IMR-90 (cell line): ENCODE data around the gene ATP6V1F. TPM values are rescaled to one million over a fixed set of nuclear protein-coding genes. Genes with fewer than 3 reads are reported as not detected.

Experiments
- ATAC-seq: fragments of 200-7000 bp; cut with Tn5 transposase; 2 replicates; pipeline ENCODE4 v1.9.1; 2020; ENCODE audit warnings: low read depth, mild to moderate bottlenecking, moderate library complexity
- BruUV-seq: library from RNA; stranded (reverse); fragments of 400-500 nt; replicated peaks from 2 replicates; lab custom pipeline; 2021; lab: Mats Ljungman, UMichigan
- CTCF ChIA-PET: fragments of 300-600 bp; formaldehyde crosslinking; extraction: SDS; loops from one replicate; lab custom pipeline; 2021; ENCODE audit warnings: antibody characterized with exemption; lab: Yijun Ruan, JAX
- POLR2A ChIA-PET: fragments of 300-600 bp; sonication (Branson Sonifier 250); formaldehyde crosslinking; loops from one replicate; lab custom pipeline; 2022; ENCODE audit warnings: antibody characterized with exemption; ENCODE audit not compliant: unreplicated experiment; lab: Charles Lee
- DNase-seq: peaks from one replicate; pipeline ENCODE4 v3.0.0; 2013
- H2AFZ ChIP-seq: replicated peaks from 2 replicates; pipeline ENCODE3; 2013; ENCODE audit warnings: low read length, mild to moderate bottlenecking; ENCODE audit not compliant: poor library complexity
- H2AK5ac ChIP-seq: 2 replicates; pipeline ENCODE4 v1.6.1; 2013; ENCODE audit warnings: low read depth, low read length, inconsistent platforms
- H2AK9ac ChIP-seq: replicated peaks from 2 replicates; pipeline ENCODE3; 2013; ENCODE audit warnings: mild to moderate bottlenecking, low read depth, low read length, moderate library complexity; ENCODE audit not compliant: poor library complexity
- H2BK120ac ChIP-seq: 2 replicates; pipeline ENCODE4 v1.6.1; 2013; ENCODE audit warnings: low read depth, low read length, inconsistent platforms
- H2BK15ac ChIP-seq: 3 replicates; pipeline ENCODE4 v1.6.1; 2013; ENCODE audit warnings: low read depth, low read length, inconsistent platforms
- H2BK20ac ChIP-seq: 2 replicates; pipeline ENCODE4 v1.6.1; 2013; ENCODE audit warnings: low read depth, mild to moderate bottlenecking, inconsistent platforms, low read length, moderate library complexity
- H2BK5ac ChIP-seq: 2 replicates; pipeline ENCODE4 v1.6.1; 2013; ENCODE audit warnings: mild to moderate bottlenecking, low read depth, low read length, inconsistent platforms; ENCODE audit not compliant: poor library complexity, severe bottlenecking
- H3K14ac ChIP-seq: replicated peaks from 2 replicates; pipeline ENCODE4 v1.6.1; 2013; ENCODE audit warnings: low read depth, low read length, inconsistent platforms
- H3K18ac ChIP-seq: 2 replicates; pipeline ENCODE4 v1.6.1; 2013; ENCODE audit warnings: low read depth, low read length, control low read depth
- H3K23ac ChIP-seq: 2 replicates; pipeline ENCODE4 v1.6.1; 2013; ENCODE audit warnings: low read depth, low read length, inconsistent platforms
- H3K27ac ChIP-seq: 2 replicates; pipeline ENCODE4 v1.5.1; 2013; ENCODE audit warnings: mild to moderate bottlenecking, control low read depth, low read length; ENCODE audit not compliant: insufficient read depth
- H3K27me3 ChIP-seq: 2 replicates; pipeline ENCODE4 v1.6.1; 2013; ENCODE audit warnings: low read length; ENCODE audit not compliant: control insufficient read depth, insufficient read depth
- H3K36me3 ChIP-seq: 2 replicates; pipeline ENCODE4 v1.6.1; 2013; ENCODE audit warnings: low read length, mixed read lengths; ENCODE audit not compliant: control insufficient read depth, insufficient read depth
- H3K4ac ChIP-seq: 2 replicates; pipeline ENCODE4 v1.6.1; 2013; ENCODE audit warnings: low read depth, low read length, inconsistent platforms
- H3K4me1 ChIP-seq: 2 replicates; pipeline ENCODE4 v1.6.1; 2013; ENCODE audit warnings: low read length, mixed read lengths; ENCODE audit not compliant: control insufficient read depth, insufficient read depth
- H3K4me2 ChIP-seq: 2 replicates; pipeline ENCODE4 v1.6.1; 2013; ENCODE audit warnings: low read depth, mild to moderate bottlenecking, control low read depth, low read length, moderate library complexity
- H3K4me3 ChIP-seq: 2 replicates; pipeline ENCODE4 v1.5.1; 2013; ENCODE audit warnings: low read depth, mild to moderate bottlenecking, control low read depth, low read length, moderate library complexity; ENCODE audit not compliant: insufficient read depth
- H3K56ac ChIP-seq: 2 replicates; pipeline ENCODE4 v1.6.1; 2013; ENCODE audit warnings: low read length, inconsistent platforms; ENCODE audit not compliant: insufficient read depth; ENCODE audit errors: extremely low read depth
- H3K79me1 ChIP-seq, 2 experiments: 2 replicates each; pipeline ENCODE4 v1.6.1; 2013; ENCODE audit warnings: low read length in 2 of 2, inconsistent platforms in 1 of 2, low read depth in 1 of 2
- H3K9ac ChIP-seq: 2 replicates; pipeline ENCODE4 v1.6.1; 2013; ENCODE audit warnings: low read depth, low read length, control low read depth
- H3K9me1 ChIP-seq: 2 replicates; pipeline ENCODE4 v1.6.1; 2013; ENCODE audit warnings: low read length, inconsistent platforms; ENCODE audit not compliant: insufficient read depth
- H3K9me3 ChIP-seq: 2 replicates; pipeline ENCODE4 v1.6.1; 2013; ENCODE audit warnings: low read length; ENCODE audit not compliant: control insufficient read depth, insufficient read depth
- H4K20me1 ChIP-seq: 2 replicates; pipeline ENCODE4 v1.6.1; 2013; ENCODE audit warnings: low read length, inconsistent platforms; ENCODE audit not compliant: insufficient read depth
- H4K5ac ChIP-seq: 2 replicates; pipeline ENCODE4 v1.6.1; 2013; ENCODE audit warnings: mild to moderate bottlenecking, low read depth, low read length, control low read depth
- H4K8ac ChIP-seq, 2 experiments: 2 replicates each; pipeline ENCODE4 v1.6.1; 2013; ENCODE audit warnings: low read depth in 2 of 2, low read length in 2 of 2, control low read depth in 1 of 2, inconsistent platforms in 1 of 2
- H4K91ac ChIP-seq: 2 replicates; pipeline ENCODE4 v1.6.1; 2013; ENCODE audit warnings: low read depth, low read length, inconsistent platforms; ENCODE audit not compliant: insufficient read depth
- BHLHE40 ChIP-seq: fragments of 150-350 bp; IDR thresholded peaks from 2 replicates; pipeline ENCODE4 v1.6.1; 2016; ENCODE audit warnings: mild to moderate bottlenecking, low read depth, low read length
- CEBPB ChIP-seq: IDR thresholded peaks from 2 replicates; pipeline ENCODE4 v1.6.1; 2012; ENCODE audit warnings: low read depth, low read length, improper control_type of control experiment
- CHD1 ChIP-seq: IDR thresholded peaks from 2 replicates; pipeline ENCODE4 v1.6.1; 2012; ENCODE audit warnings: low read depth, low read length, improper control_type of control experiment
- CTCF ChIP-seq: conservative IDR thresholded peaks from 2 replicates; pipeline ENCODE4 v1.5.1; 2012; ENCODE audit warnings: mild to moderate bottlenecking, low read depth, low read length, improper control_type of control experiment
- ELK1 ChIP-seq: fragments of 150-350 bp; IDR thresholded peaks from 2 replicates; pipeline ENCODE4 v1.6.1; 2016; ENCODE audit warnings: low read depth, mild to moderate bottlenecking, low read length, moderate library complexity, borderline replicate concordance
- FOS ChIP-seq: fragments of 150-350 bp; IDR thresholded peaks from 2 replicates; pipeline ENCODE4 v1.6.1; 2016; ENCODE audit warnings: low read depth, low read length
- MAFK ChIP-seq: IDR thresholded peaks from 2 replicates; pipeline ENCODE4 v1.6.1; 2012; ENCODE audit warnings: low read depth, low read length, improper control_type of control experiment
- MAZ ChIP-seq: IDR thresholded peaks from 2 replicates; pipeline ENCODE4 v1.6.1; 2012; ENCODE audit warnings: low read depth, mild to moderate bottlenecking, low read length, improper control_type of control experiment, moderate library complexity, borderline replicate concordance
- MXI1 ChIP-seq: IDR thresholded peaks from 2 replicates; pipeline ENCODE4 v1.6.1; 2012; ENCODE audit warnings: low read depth, mild to moderate bottlenecking, low read length, moderate library complexity, borderline replicate concordance
- NFE2L2 ChIP-seq: fragments of 150-350 bp; IDR thresholded peaks from 2 replicates; pipeline ENCODE4 v1.6.1; 2016; ENCODE audit warnings: low read depth, mild to moderate bottlenecking, low read length
- POLR2A ChIP-seq: IDR thresholded peaks from 2 replicates; pipeline ENCODE4 v1.6.1; 2012; ENCODE audit warnings: mild to moderate bottlenecking, low read depth, low read length
- RAD21 ChIP-seq: IDR thresholded peaks from 2 replicates; pipeline ENCODE4 v1.6.1; 2012; ENCODE audit warnings: low read length, improper control_type of control experiment
- RCOR1 ChIP-seq: IDR thresholded peaks from 2 replicates; pipeline ENCODE4 v1.6.1; 2012; ENCODE audit warnings: mild to moderate bottlenecking, low read length, improper control_type of control experiment; ENCODE audit not compliant: insufficient replicate concordance
- RFX5 ChIP-seq: IDR thresholded peaks from 2 replicates; pipeline ENCODE4 v1.8.0; 2012; ENCODE audit warnings: low read depth, mild to moderate bottlenecking, low read length, moderate library complexity
- SMC3 ChIP-seq: fragments of 150-350 bp; IDR thresholded peaks from 2 replicates; pipeline ENCODE4 v1.6.1; 2016; ENCODE audit warnings: low read depth, mild to moderate bottlenecking, antibody characterized with exemption, low read length, moderate library complexity
- USF2 ChIP-seq: fragments of 150-350 bp; IDR thresholded peaks from 2 replicates; pipeline ENCODE4 v1.6.1; 2017; ENCODE audit warnings: mild to moderate bottlenecking, antibody characterized with exemption, low read length, low read depth
- WGBS, 2 experiments: methylation state at CpG; one replicate each; pipeline versions ENCODE4 v1.1.5 to v1.1.7; 2013; ENCODE audit warnings: missing lambda C conversion rate in 2 of 2; ENCODE audit not compliant: insufficient read length in 1 of 2; ENCODE audit errors: extremely low coverage in 2 of 2; 5-methylcytosine and 5-hydroxymethylcytosine counted together
- dilution Hi-C: fragments of 300-500 bp; cut with HindIII; formaldehyde crosslinking; loops from one replicate; pipeline ENCODE4 v1.14.3; 2018; ENCODE audit warnings: low sequenced_read_pairs; ENCODE audit not compliant: unreplicated experiment
- in situ Hi-C: fragments of 300-500 bp; cut with MboI; formaldehyde crosslinking; loops from 3 replicates; pipeline ENCODE4 v1.14.3; 2019; ENCODE audit warnings: low sequenced_read_pairs, inconsistent platforms, mixed read lengths
- intact Hi-C: fragments of 100-400 bp; cut with micrococcal nuclease; formaldehyde crosslinking; loops from 2 replicates; pipeline ENCODE4 v1.10.0; 2022
- polyA plus RNA-seq, 3 experiments: library from polyadenylated mRNA; depleted of rRNA; stranded (reverse); fragments of >200 nt; gene quantifications; 2 replicates each; pipeline ENCODE4 v1.2.3, GENCODE V29; 2012; ENCODE audit warnings: low replicate concordance in 1 of 3
- total RNA-seq: library from RNA; depleted of rRNA; stranded (reverse); fragments of >200 nt; gene quantifications from 2 replicates; pipeline ENCODE4 v1.2.3, GENCODE V29; 2012

ATP6V1F gene
- total and polyA plus RNA-seq, 2 of the 4 experiments (the other 2 are of a cell fraction): 104 to 321 TPM

- no peak for DNase-seq
- peaks cover 3% of the 10 kb centered on the region; the same call in 1 of the 2 replicates for H3K4me1 ChIP-seq
- H3K27ac ChIP-seq: no peak overlapping the region
- H2AK9ac ChIP-seq: no peak overlapping the region
- no peak overlapping the region for H2AFZ ChIP-seq
- no peak overlapping the region for H4K91ac ChIP-seq
- H3K9me1 ChIP-seq: no peaks in the 10 kb centered on the region
- TF ChIP-seq SMC3 (no peak), CTCF (no peak), CEBPB (no peak), NFE2L2 (no peak), USF2 (no peak), BHLHE40 (no peak), RFX5 (no peak), FOS (no peak), MAZ (no peak), CHD1 (no peak), RCOR1 (no peak), MAFK (no peak), MXI1 (no peak), ELK1 (no peak), RAD21 (no peak), POLR2A (no peak)
- H3K79me1 ChIP-seq: peaks cover 37 to 75% of the 10 kb centered on the region in 2 experiments
- H2AK5ac ChIP-seq: no peak overlapping the region
- H4K20me1 ChIP-seq: peaks cover 78% of the 10 kb centered on the region
- no peak overlapping the region for H3K56ac ChIP-seq
- H2BK5ac ChIP-seq: no peak overlapping the region
- H3K9me3 ChIP-seq: no peaks in the 10 kb centered on the region
- no peak for ATAC-seq
- 92% methylated on average over 3 of the region's 5 CpGs; no CpG with 5 or more reads in 1 of the 2 experiments for WGBS, 2 experiments
- H4K8ac ChIP-seq: no peak overlapping the region
- no peak overlapping the region for H3K18ac ChIP-seq
- in situ Hi-C loops: no loop called here
- no peak overlapping the region for H2BK15ac ChIP-seq
- no peak overlapping the region for H3K23ac ChIP-seq
- no peaks in the 10 kb centered on the region for H3K27me3 ChIP-seq
- H3K36me3 ChIP-seq: peaks cover 96% of the 10 kb centered on the region
- ChIA-PET POLR2A (no interaction called here), CTCF (no interaction called here)
- dilution Hi-C loops: no loop called here
- H3K4ac ChIP-seq: no peak overlapping the region
- no peak overlapping the region for H3K14ac ChIP-seq
- no peak overlapping the region for H2BK120ac ChIP-seq
- no peak overlapping the region for H3K4me3 ChIP-seq
- BruUV-seq: no TSS peak
- no peak overlapping the region for H4K5ac ChIP-seq
- no peak overlapping the region for H3K9ac ChIP-seq
- intact Hi-C loops: no loop called here
- H3K4me2 ChIP-seq: no peak overlapping the region
- H2BK20ac ChIP-seq: no peak overlapping the region
Observed at GRCh38 chr7:128845475-128845874, 17.2 kb upstream of the ATP6V1F start.
